GM19372 (cell line): ENCODE results near the gene KLF11.

Experiments
- ATAC-seq: cut with Tn5 transposase; IDR thresholded peaks from one replicate; pipeline ENCODE4 v1.9.1; 2021; ENCODE audit warnings: mild to moderate bottlenecking, low read depth, moderate library complexity; ENCODE audit not compliant: unreplicated experiment

The KLF11 gene

DNA sequence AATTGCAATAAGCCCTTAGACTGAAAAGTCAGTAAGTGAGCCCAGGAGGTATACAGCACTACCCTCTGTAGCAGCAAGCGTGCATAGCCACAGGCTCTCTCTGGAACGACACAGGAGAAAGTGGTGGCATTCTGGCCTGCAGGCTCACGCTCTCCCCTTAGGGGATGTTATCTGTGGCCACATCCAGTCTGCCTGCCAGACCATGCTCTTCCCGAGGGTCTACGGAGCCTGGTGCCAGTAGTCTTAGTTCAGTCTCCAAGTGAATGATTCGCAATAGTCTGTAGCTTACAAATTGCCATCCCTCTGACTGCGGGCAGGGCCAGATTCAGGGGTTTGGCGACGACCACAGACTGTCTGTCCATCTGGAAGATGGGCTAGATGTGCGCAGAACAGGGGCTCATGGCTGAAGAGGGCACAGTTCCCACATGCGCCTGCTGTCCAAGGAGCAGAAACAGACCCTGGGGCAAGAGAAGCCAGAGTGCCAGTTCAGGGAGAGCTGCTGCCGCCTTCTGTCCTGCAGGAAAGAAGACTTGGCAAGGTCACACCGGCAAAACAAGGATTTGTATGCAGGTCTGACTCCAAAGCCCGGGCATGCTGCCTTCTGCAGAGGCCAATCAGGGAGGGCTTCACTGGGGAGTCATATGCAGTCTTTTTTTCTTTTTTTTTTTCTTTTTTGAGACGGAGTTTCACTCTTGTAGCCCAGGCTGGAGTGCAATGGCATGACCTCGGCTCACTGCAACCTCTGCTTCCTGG, 3.5 kb upstream of the KLF11 start:
- ATAC-seq: no peak

DNA sequence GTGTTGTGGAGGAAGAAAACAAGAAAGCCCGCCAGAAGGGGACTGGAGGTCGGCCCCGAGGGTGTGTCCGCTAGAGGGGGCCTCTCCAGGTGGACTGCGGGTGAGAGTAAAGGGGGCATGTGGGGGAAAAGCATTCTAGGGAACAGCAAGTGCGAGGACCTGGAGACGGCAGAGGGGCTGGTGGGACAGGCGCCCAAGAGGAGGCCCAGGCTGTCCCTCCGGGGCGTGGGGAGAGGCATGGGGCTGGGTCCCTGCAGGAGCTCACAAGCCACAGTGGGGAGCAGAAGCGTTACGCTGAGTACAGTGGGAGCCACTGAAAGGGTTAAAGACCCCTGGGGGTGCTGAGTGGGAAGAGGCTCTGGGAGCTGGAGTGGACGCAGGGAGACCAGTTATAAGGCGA, 1.6 kb upstream of the KLF11 start:
- no peak for ATAC-seq

DNA sequence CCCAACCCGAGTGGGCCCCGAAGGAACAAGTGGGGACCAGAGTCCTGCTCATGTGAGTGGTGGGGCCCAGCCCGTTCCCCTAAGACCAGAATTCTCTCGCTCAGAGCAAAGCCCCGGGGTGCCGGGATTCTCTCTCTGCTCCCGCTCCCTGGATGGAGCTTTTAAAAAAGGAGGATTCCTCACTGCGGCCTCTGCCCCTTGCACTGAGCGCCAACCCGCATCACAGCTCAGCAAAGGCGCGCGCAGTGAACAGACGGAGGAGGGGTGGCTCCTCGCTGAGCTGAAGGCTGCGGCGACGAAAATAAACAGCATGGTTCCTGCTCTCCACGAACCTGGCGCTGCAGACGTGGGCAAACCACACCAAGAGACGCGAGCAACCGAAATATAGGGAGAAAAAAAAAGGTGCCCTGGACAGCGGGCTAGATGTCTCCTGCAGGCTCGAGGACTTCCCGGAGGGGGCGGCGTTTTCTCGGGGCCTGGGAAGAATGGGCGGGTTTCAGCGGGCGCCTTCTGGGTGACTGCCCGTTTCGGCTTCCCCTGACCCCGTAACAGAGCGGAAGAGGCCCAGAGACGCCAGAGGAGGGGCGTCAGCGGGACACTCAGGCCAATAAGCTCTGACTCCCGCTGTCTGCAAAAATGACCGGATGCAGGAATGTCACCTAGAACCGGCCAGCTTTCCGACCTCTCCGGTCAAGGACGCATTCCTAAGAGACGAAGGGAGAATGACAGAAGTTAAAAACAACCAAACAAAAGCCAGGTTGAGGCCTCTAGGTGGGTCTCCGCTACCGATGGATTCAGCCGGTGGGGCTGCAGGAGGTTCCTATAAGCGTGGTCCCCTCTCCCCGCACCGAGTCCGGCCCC, 819 bp upstream of the KLF11 start:
- ATAC-seq: no peak

GRCh38 chr2:10043906-10044601, 704 bp downstream of the KLF11 start:
- no peak for ATAC-seq

GRCh38 chr2:10045561-10046355, 2.4 kb downstream of the KLF11 start:
- ATAC-seq: no peak

GRCh38 chr2:10046931-10047330, 3.6 kb downstream of the KLF11 start:
- ATAC-seq: no peak

DNA sequence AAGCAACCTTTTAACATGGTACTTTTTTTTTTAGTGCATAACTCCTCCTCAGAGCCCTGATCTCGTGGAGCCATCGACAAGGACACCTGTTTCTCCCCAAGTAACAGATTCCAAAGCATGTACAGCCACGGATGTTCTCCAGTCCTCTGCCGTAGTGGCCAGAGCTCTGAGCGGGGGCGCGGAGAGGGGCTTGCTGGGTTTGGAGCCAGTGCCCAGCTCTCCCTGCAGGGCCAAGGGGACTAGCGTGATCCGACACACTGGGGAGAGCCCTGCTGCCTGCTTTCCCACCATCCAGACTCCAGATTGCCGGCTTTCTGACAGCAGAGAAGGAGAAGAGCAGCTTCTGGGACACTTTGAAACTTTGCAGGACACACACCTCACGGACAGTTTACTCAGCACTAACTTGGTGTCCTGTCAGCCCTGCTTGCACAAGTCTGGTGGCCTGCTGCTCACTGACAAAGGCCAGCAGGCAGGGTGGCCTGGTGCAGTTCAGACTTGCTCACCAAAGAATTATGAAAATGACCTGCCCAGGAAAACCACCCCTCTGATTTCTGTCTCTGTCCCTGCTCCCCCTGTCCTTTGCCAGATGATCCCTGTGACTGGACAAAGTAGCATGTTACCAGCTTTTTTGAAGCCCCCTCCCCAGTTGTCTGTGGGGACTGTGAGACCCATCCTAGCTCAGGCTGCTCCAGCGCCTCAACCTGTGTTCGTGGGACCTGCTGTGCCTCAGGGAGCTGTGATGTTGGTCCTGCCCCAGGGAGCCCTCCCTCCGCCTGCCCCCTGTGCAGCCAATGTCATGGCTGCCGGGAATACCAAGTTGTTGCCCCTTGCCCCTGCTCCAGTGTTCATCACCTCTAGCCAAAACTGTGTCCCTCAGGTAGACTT, 4.5 kb downstream of the KLF11 start:
- no peak for ATAC-seq

GRCh38 chr2:10048501-10049171, 5.3 kb downstream of the KLF11 start:
- ATAC-seq: no peak

GRCh38 chr2:10052216-10052615, 8.9 kb downstream of the KLF11 start:
- ATAC-seq: no peak

- no peak for ATAC-seq
These were observed 10.0 kb downstream of the KLF11 start for GRCh38 chr2:10053351-10053750.

DNA sequence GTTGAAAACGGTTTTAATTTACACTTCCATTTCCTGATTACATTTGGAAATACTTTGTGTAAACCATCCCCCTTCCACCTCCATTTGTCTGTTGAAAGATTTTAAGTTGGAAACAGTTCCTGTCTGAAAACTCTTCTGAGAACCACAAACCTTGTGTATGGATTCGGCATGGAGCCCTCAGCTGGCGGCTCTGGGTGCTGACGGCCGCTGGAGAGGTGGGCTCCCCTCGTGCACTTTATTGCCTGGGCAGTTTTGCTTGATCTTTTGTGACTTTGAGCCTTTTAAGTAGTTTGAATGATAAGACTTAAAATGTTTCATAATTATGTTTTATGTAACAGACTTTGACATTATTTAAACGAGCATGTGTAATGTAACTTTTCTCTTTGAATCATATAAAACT, 11.1 kb downstream of the KLF11 start:
- ATAC-seq: no peak

DNA sequence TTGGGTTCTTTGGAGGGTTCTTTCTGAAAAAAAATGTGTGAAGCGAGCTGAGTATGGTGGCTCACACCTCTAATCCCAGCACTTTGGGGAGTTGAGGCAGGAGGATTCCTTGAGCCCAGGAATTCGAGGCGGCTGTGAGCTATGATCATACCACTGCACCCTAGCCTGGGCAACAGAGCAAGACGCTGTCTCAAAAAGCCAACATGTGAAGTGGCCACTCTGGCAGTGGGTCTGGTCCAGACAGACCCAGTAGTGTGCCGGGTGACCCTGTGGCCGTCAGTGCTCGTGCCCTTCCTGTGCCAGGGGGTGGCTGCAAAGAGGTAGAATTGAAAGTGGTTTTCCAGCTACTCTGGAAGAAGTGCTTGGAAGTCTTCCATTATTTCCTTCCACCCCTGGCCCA, 11.6 kb downstream of the KLF11 start:
- ATAC-seq: no peak

DNA sequence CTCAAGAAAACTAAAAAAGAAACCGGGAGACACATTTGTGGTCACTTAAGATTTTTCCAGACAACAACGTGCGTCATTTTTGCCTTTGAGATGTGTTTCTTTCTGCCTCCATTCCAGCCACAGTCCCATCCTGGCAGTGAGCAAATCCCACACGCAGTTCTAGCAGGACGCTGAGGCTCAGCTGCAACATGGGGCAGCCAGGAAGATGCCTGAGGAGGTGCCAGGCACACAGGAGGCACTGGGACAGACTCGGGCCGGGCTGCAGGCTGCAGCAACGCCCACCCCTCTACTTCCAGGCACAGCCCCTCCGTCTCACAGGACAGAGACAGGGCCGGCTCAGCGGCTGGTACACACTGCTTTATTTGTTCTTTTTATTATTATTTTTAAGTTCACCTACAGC, 13.1 kb downstream of the KLF11 start:
- ATAC-seq: no peak

- no peak for ATAC-seq
These were observed 14.1 kb downstream of the KLF11 start for GRCh38 chr2:10057231-10058107.

GRCh38 chr2:10058251-10059015, 15.1 kb downstream of the KLF11 start:
- no peak for ATAC-seq

- no peak for ATAC-seq
These were observed 15.6 kb downstream of the KLF11 start for GRCh38 chr2:10059016-10059351.

GRCh38 chr2:10059552-10060335, 16.4 kb downstream of the KLF11 start:
- no peak for ATAC-seq
